HepG2 (cell line): ENCODE measurements around the gene PIAS3. TPM values are rescaled to one million over a fixed set of nuclear protein-coding genes. Genes with fewer than 3 reads are reported as not detected.

Experiments used
- ARID4A ChIP-seq: sonication (generic); formaldehyde crosslinking; IDR thresholded peaks from 2 replicates; pipeline ENCODE4 v1.5.0; 2020; ENCODE audit warnings: mild to moderate bottlenecking, missing genetic modification reagents, borderline replicate concordance
- EHMT2 ChIP-seq: fragments of 200-600 bp; sonication (generic); IDR thresholded peaks from 2 replicates; pipeline ENCODE4 v1.7.0; 2017; ENCODE audit warnings: antibody characterized with exemption, low read depth, low read length, borderline replicate concordance
- MAZ ChIP-seq, 2 experiments: sonication (generic) in 1 of 2; formaldehyde crosslinking in 1 of 2; IDR thresholded peaks; 2 replicates each; pipeline versions ENCODE4 v1.5.0 to v1.6.1; 2012 to 2020; ENCODE audit warnings: low read depth in 2 of 2, mild to moderate bottlenecking in 2 of 2, borderline replicate concordance in 1 of 2, improper control_type of control experiment in 1 of 2, low read length in 1 of 2, missing genetic modification reagents in 1 of 2, moderate library complexity in 1 of 2
- MXI1 ChIP-seq: IDR thresholded peaks from 3 replicates; pipeline ENCODE4 v1.6.1; 2012; ENCODE audit warnings: low read depth, low read length, inconsistent platforms, borderline replicate concordance
- MYC ChIP-seq: sonication (generic); formaldehyde crosslinking; IDR thresholded peaks from 2 replicates; pipeline ENCODE4 v1.9.0; 2021; ENCODE audit warnings: missing genetic modification reagents, borderline replicate concordance
- PCBP2 ChIP-seq: fragments of 200-400 bp; formaldehyde crosslinking; optimal IDR thresholded peaks from 2 replicates; pipeline ENCODE3; 2018; ENCODE audit warnings: low read length, low read depth; ENCODE audit not compliant: poor library complexity, severe bottlenecking
- RAD21 ChIP-seq: fragments of 450-650 bp; formaldehyde crosslinking; IDR thresholded peaks from 2 replicates; pipeline ENCODE4 v1.5.0; 2020; ENCODE audit warnings: mild to moderate bottlenecking
- SMAD1 ChIP-seq: sonication (generic); formaldehyde crosslinking; IDR thresholded peaks from 2 replicates; pipeline ENCODE4 v1.4.0; 2020; ENCODE audit warnings: missing genetic modification reagents, low read depth, mild to moderate bottlenecking, borderline replicate concordance
- SP2 ChIP-seq: sonication (generic); formaldehyde crosslinking; IDR thresholded peaks from 2 replicates; pipeline ENCODE4 v1.5.1; 2020; ENCODE audit warnings: mild to moderate bottlenecking, missing genetic modification reagents
- SRY ChIP-seq: sonication (generic); formaldehyde crosslinking; IDR thresholded peaks from 2 replicates; pipeline ENCODE4 v1.8.0; 2022; ENCODE audit warnings: mild to moderate bottlenecking, missing genetic modification reagents
- TFDP2 ChIP-seq: sonication (generic); formaldehyde crosslinking; IDR thresholded peaks from 2 replicates; pipeline ENCODE4 v1.4.0; 2020; ENCODE audit warnings: missing genetic modification reagents
- ZBTB46 ChIP-seq: sonication (generic); formaldehyde crosslinking; IDR thresholded peaks from 2 replicates; pipeline ENCODE4 v1.4.0; 2020; ENCODE audit warnings: mild to moderate bottlenecking, missing genetic modification reagents, borderline replicate concordance
- ZNF30 ChIP-seq: sonication (generic); formaldehyde crosslinking; IDR thresholded peaks from 2 replicates; pipeline ENCODE4 v1.5.0; 2020; ENCODE audit warnings: mild to moderate bottlenecking, missing genetic modification reagents
- ZNF33B ChIP-seq: sonication (generic); formaldehyde crosslinking; IDR thresholded peaks from 2 replicates; pipeline ENCODE4 v1.5.1; 2020; ENCODE audit warnings: mild to moderate bottlenecking, missing genetic modification reagents
- ZNF569 ChIP-seq: sonication (generic); formaldehyde crosslinking; IDR thresholded peaks from 2 replicates; pipeline ENCODE4 v1.5.0; 2020; ENCODE audit warnings: mild to moderate bottlenecking, missing genetic modification reagents, moderate library complexity, borderline replicate concordance
- ZNF577 ChIP-seq: sonication (generic); formaldehyde crosslinking; IDR thresholded peaks from 2 replicates; pipeline ENCODE4 v1.4.0; 2020; ENCODE audit warnings: mild to moderate bottlenecking, low read depth, missing genetic modification reagents, borderline replicate concordance
- ZNF598 ChIP-seq: sonication (generic); formaldehyde crosslinking; IDR thresholded peaks from 2 replicates; pipeline ENCODE4 v1.5.1; 2020; ENCODE audit warnings: mild to moderate bottlenecking, missing genetic modification reagents, borderline replicate concordance
- ZNF614 ChIP-seq: IDR thresholded peaks from 2 replicates; pipeline ENCODE4 v1.6.1; 2018; ENCODE audit warnings: missing biosample characterization, missing genetic modification reagents, inconsistent platforms, borderline replicate concordance
- polyA plus RNA-seq, 8 experiments: library from polyadenylated mRNA; depleted of rRNA in 3 of 8; stranded (reverse) in 7 of 8; unstranded in 1 of 8; fragments of >200 nt; fragmentation: Illumina TruSeq in 4 of 8; extraction: Trizol in 4 of 8; gene quantifications; 2 replicates each; pipeline versions ENCODE4 v1.2.1 to v1.2.3, GENCODE V29; 2011 to 2016; ENCODE audit warnings: low read depth in 4 of 8, missing spikeins in 1 of 8, mixed read lengths in 1 of 8; ENCODE audit not compliant: insufficient read depth in 1 of 8
- total RNA-seq, 5 experiments: library from RNA; depleted of rRNA; stranded (reverse); fragments of >200 nt; fragmentation: Illumina TruSeq; extraction: Trizol; gene quantifications; 2 replicates each; pipeline ENCODE4 v1.2.3, GENCODE V29; 2016; ENCODE audit warnings: low read depth in 1 of 5

The PIAS3 gene
- total and polyA plus RNA-seq, 2 of the 13 experiments (the other 11 are each of a cell fraction or from before 2014, with no cell fraction given), result 3.7 to 8.0 TPM

DNA sequence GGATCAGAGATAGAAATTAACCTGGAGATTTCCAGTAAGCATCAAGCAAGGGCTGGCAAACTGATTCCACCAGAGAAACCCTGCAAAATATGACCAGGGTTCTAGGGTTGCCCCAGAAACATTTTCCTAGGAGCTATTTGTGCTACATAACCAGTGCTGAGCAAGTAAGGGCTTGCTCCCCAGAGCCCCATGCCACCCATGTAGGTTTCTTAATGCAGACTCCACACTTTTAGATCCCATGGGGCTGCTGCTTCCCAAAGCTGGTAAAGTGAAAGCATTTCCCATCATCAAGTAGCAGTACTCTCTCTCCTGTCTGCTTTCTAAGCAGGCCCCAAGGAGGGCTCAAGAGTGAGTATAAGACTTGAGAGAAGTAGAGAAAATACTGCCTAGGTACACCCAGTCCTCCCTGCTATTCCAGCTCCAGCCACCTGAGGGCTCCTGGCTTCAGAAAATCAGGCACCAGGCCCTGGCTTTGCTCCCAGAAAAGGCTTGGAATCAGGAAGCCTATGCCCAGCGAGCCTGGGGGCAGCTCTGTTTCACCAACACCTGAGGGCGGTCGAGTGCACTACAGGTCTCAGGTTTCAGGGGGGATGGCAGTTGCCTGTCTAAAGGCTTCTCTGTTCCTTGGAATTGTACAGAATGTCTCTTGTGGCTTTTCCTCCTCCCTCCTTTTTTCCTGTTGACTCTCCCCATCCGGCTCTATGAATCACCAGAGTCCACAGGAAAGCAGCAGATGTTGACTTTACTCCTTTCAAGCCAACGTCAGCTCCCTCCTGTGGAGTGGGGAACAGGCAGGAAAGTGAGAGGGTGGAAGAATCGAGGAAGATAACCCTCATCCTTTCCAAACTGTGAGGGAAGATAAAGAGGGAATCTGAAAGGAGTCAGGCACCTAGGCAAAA is 33.0 kb upstream of the PIAS3 start (continued):
- TF ChIP-seq ARID4A (CRISPR knock-in tag) (no peak; the same call in 1 of the 2 replicates), ZNF598 (CRISPR knock-in tag) (no peak), ZBTB46 (CRISPR knock-in tag) (no peak), ZNF577 (CRISPR knock-in tag) (no peak), MYC (CRISPR knock-in tag) (no peak), MXI1 (peak; percentile 81; the same call in 1 of the 3 replicates), ZNF569 (no peak), PCBP2 (no peak), ZNF30 (CRISPR knock-in tag) (no peak), ZNF33B (no peak), EHMT2 (no peak), TFDP2 (CRISPR knock-in tag) (no peak), MAZ (IDR thresholded peaks at IDR 0.05; ENCODE audit: borderline replicate concordance, low read depth, low read length) (no peak), MAZ (CRISPR knock-in tag; IDR thresholded peaks at IDR 0.05; ENCODE audit: low read depth) (0 out of 2 replicates have a peak, but pooled peaks have one; percentile 42), ZNF614 (peak; percentile 73), RAD21 (peak; percentile 99), SMAD1 (CRISPR knock-in tag) (no peak), SRY (CRISPR knock-in tag) (no peak; the same call in 1 of the 2 replicates), SP2 (CRISPR knock-in tag) (no peak)
